HG02642 (cell line): ENCODE measurements around the gene SPATA1.
"Not testable (repeated sequence)": the region's sequence is repeated elsewhere in the genome, so short reads cannot be mapped to it uniquely, and the experiment has no call there.

Source experiments
- ATAC-seq: cut with Tn5 transposase; IDR thresholded peaks from one replicate; pipeline ENCODE4 v1.9.1; 2021; ENCODE audit warnings: mild to moderate bottlenecking; ENCODE audit not compliant: unreplicated experiment, poor library complexity

SPATA1 gene

GRCh38 chr1:84584126-84584525 is 77.9 kb downstream of the SPATA1 start:
- ATAC-seq: peak; percentile 55

GRCh38 chr1:84585803-84586202 is 79.6 kb downstream of the SPATA1 start:
- ATAC-seq: no peak

- ATAC-seq: no peak
Observed at GRCh38 chr1:84587099-84587498, 80.9 kb downstream of the SPATA1 start.

- ATAC-seq: not testable (repeated sequence)
Observed at GRCh38 chr1:84594959-84595358, 88.8 kb downstream of the SPATA1 start.

GRCh38 chr1:84597011-84597410 is 90.8 kb downstream of the SPATA1 start:
- no peak for ATAC-seq

GRCh38 chr1:84598418-84598817 is 92.2 kb downstream of the SPATA1 start:
- ATAC-seq: no peak

GRCh38 chr1:84598846-84599741 is 92.9 kb downstream of the SPATA1 start:
- ATAC-seq: peak; percentile 80

- ATAC-seq: no peak
Observed at GRCh38 chr1:84600796-84601195, 94.6 kb downstream of the SPATA1 start.

GRCh38 chr1:84603223-84603622 is 97.0 kb downstream of the SPATA1 start:
- ATAC-seq: no peak

- ATAC-seq: no peak
Observed at GRCh38 chr1:84603941-84604830, 98.0 kb downstream of the SPATA1 start.

- ATAC-seq: no peak
Observed at GRCh38 chr1:84605157-84605556, 99.0 kb downstream of the SPATA1 start.

GRCh38 chr1:84606977-84607376 is 100.8 kb downstream of the SPATA1 start:
- no peak for ATAC-seq

- no peak for ATAC-seq
Observed at GRCh38 chr1:84611091-84611490, 104.9 kb downstream of the SPATA1 start.

- peak; percentile 52 for ATAC-seq
Observed at GRCh38 chr1:84611796-84612195, 105.6 kb downstream of the SPATA1 start.

- ATAC-seq: no peak
Observed at GRCh38 chr1:84613026-84613425, 106.8 kb downstream of the SPATA1 start.

GRCh38 chr1:84613887-84614286 is 107.7 kb downstream of the SPATA1 start:
- ATAC-seq: no peak

- no peak for ATAC-seq
Observed at GRCh38 chr1:84615790-84616189, 109.6 kb downstream of the SPATA1 start.
